HCT116 (cell line): ENCODE measurements around the gene VWF. TPM values are rescaled to one million over a fixed set of nuclear protein-coding genes. Genes with fewer than 3 reads are reported as not detected.
A peak's percentile ranks its signal among the peaks of the same experiment; 100 is the strongest.

Source experiments
- ATAC-seq: fragments of 200-7000 bp; cut with Tn5 transposase; 2 replicates; pipeline ENCODE4 v1.9.1; 2020; ENCODE audit warnings: mild to moderate bottlenecking, moderate library complexity
- BruUV-seq: library from RNA; stranded (reverse); fragments of 400-500 nt; replicated peaks from 2 replicates; lab custom pipeline; 2021; lab: Mats Ljungman, UMichigan
- CTCF ChIA-PET: fragments of 300-600 bp; sonication (Branson Sonifier 250); formaldehyde crosslinking; loops from one replicate; lab custom pipeline; 2021; ENCODE audit warnings: antibody characterized with exemption; lab: Charles Lee
- POLR2A ChIA-PET: fragments of 300-600, 350-600 bp; sonication (Branson Sonifier 250); formaldehyde crosslinking; loops from one replicate; lab custom pipeline; 2021; ENCODE audit warnings: antibody characterized with exemption; lab: Charles Lee
- RAD21 ChIA-PET, 2 experiments: fragments of 300-600 bp; sonication (Branson Sonifier 250); formaldehyde crosslinking; loops; one replicate each; lab custom pipeline; 2023; ENCODE audit warnings: low total read pairs in 2 of 2; ENCODE audit not compliant: uncharacterized antibody in 2 of 2, unreplicated experiment in 2 of 2, low non-redundant PET in 1 of 2; lab: Charles Lee
- DNase-seq: peaks from one replicate; pipeline ENCODE4 v3.0.0-alpha.2; 2010; ENCODE audit warnings: low read depth, low spot score
- H2AFZ ChIP-seq: fragments of 200-600 bp; shearing (Covaris generic), sonication (generic); 2 replicates; pipeline ENCODE4 v1.6.1; 2017; ENCODE audit warnings: low read depth, mixed run types, mixed read lengths, antibody characterized with exemption, low read length; ENCODE audit not compliant: poor library complexity, severe bottlenecking
- H3K27ac ChIP-seq: 2 replicates; pipeline ENCODE4 v1.5.1; 2012; ENCODE audit warnings: low read depth, low read length
- H3K27me3 ChIP-seq: fragments of 200-600 bp; sonication (generic); 2 replicates; pipeline ENCODE4 v1.6.1; 2016; ENCODE audit warnings: mixed run types, low read length, mixed read lengths; ENCODE audit not compliant: insufficient read depth
- H3K36me3 ChIP-seq, 2 experiments: fragments of 200-500 bp in 1 of 2; fragments of 200-600 bp in 1 of 2; sonication (Bioruptor generic) in 1 of 2; sonication (generic) in 1 of 2; 2 replicates each; pipeline versions ENCODE4 v1.5.1 to v1.6.1; 2014 to 2016; ENCODE audit warnings: low read length in 2 of 2, inconsistent platforms in 1 of 2, mixed read lengths in 1 of 2, mixed run types in 1 of 2; ENCODE audit not compliant: insufficient read depth in 2 of 2, control insufficient read depth in 1 of 2
- H3K4me1 ChIP-seq, 2 experiments: fragments of 200-600 bp in 1 of 2; sonication (generic) in 1 of 2; 2 replicates each; pipeline versions ENCODE4 v1.5.1 to v1.6.1; 2012 to 2017; ENCODE audit warnings: low read length in 2 of 2, inconsistent platforms in 1 of 2, mild to moderate bottlenecking in 1 of 2, mixed read lengths in 1 of 2, mixed run types in 1 of 2, moderate library complexity in 1 of 2; ENCODE audit not compliant: insufficient read depth in 2 of 2, control insufficient read depth in 1 of 2
- H3K4me2 ChIP-seq: fragments of 200-600 bp; sonication (generic); 2 replicates; pipeline ENCODE4 v1.6.1; 2017; ENCODE audit warnings: mixed run types, low read length, mixed read lengths
- H3K4me3 ChIP-seq, 2 experiments: fragments of 200-600 bp in 1 of 2; sonication (generic) in 1 of 2; replicated peaks in 1 of 2; 2 replicates each; pipeline ENCODE4 v1.5.1; 2011 to 2016; ENCODE audit warnings: low read length in 2 of 2, control low read depth in 1 of 2, low read depth in 1 of 2, mild to moderate bottlenecking in 1 of 2, mixed read lengths in 1 of 2, mixed run types in 1 of 2
- H3K79me2 ChIP-seq: fragments of 200-600 bp; sonication (generic); 2 replicates; pipeline ENCODE4 v1.6.1; 2017; ENCODE audit warnings: mild to moderate bottlenecking, mixed run types, low read length, moderate library complexity, mixed read lengths; ENCODE audit not compliant: insufficient read depth
- H3K9ac ChIP-seq: fragments of 200-600 bp; sonication (generic); 2 replicates; pipeline ENCODE4 v1.6.1; 2016; ENCODE audit warnings: low read length, mixed read lengths
- H3K9me2 ChIP-seq: fragments of 200-600 bp; sonication (generic), shearing (Covaris generic); 2 replicates; pipeline ENCODE4 v1.6.1; 2017; ENCODE audit warnings: mixed run types, mild to moderate bottlenecking, moderate library complexity; ENCODE audit not compliant: insufficient read depth
- H3K9me3 ChIP-seq, 2 experiments: fragments of 200-500 bp in 1 of 2; fragments of 200-600 bp in 1 of 2; sonication (Bioruptor generic) in 1 of 2; sonication (generic) in 1 of 2; 2 replicates each; pipeline ENCODE4 v1.6.1; 2014 to 2017; ENCODE audit warnings: low read length in 2 of 2, mixed read lengths in 2 of 2, inconsistent platforms in 1 of 2, low read depth in 1 of 2, mild to moderate bottlenecking in 1 of 2, mixed run types in 1 of 2, moderate library complexity in 1 of 2; ENCODE audit not compliant: control insufficient read depth in 1 of 2, insufficient read depth in 1 of 2
- H4K20me1 ChIP-seq: fragments of 200-600 bp; sonication (generic), shearing (Covaris generic); 2 replicates; pipeline ENCODE4 v1.6.1; 2017; ENCODE audit warnings: mixed run types, mild to moderate bottlenecking, moderate library complexity; ENCODE audit not compliant: insufficient read depth
- CBX3 ChIP-seq: IDR thresholded peaks from 2 replicates; pipeline ENCODE4 v1.6.1; 2012; ENCODE audit warnings: low read depth
- CEBPB ChIP-seq: IDR thresholded peaks from 2 replicates; pipeline ENCODE4 v1.6.1; 2012; ENCODE audit warnings: low read depth
- EGR1 ChIP-seq: IDR thresholded peaks from 2 replicates; pipeline ENCODE4 v1.6.1; 2012; ENCODE audit warnings: low read depth
- EZH2 ChIP-seq: fragments of 200-600 bp; sonication (generic); IDR thresholded peaks from 2 replicates; pipeline ENCODE4 v1.6.1; 2017; ENCODE audit warnings: antibody characterized with exemption, mixed run types
- EZH2phosphoT487 ChIP-seq: fragments of 200-600 bp; IDR thresholded peaks from 2 replicates; pipeline ENCODE4 v1.6.1; 2018; ENCODE audit warnings: antibody characterized with exemption, borderline replicate concordance
- FOSL1 ChIP-seq: IDR thresholded peaks from 2 replicates; pipeline ENCODE4 v1.6.1; 2012; ENCODE audit warnings: low read depth
- JUND ChIP-seq: IDR thresholded peaks from 2 replicates; pipeline ENCODE4 v1.6.1; 2012
- POLR2A ChIP-seq: IDR thresholded peaks from 2 replicates; pipeline ENCODE4 v1.7.0; 2011; ENCODE audit warnings: borderline replicate concordance; ENCODE audit not compliant: insufficient read depth, insufficient read length; ENCODE audit errors: extremely low read depth
- POLR2AphosphoS5 ChIP-seq: IDR thresholded peaks from 2 replicates; pipeline ENCODE4 v1.6.1; 2011; ENCODE audit warnings: mild to moderate bottlenecking, low read depth, low read length, moderate library complexity
- RAD21 ChIP-seq: IDR thresholded peaks from 2 replicates; pipeline ENCODE4 v1.6.1; 2012; ENCODE audit warnings: low read depth, mild to moderate bottlenecking
- SIN3A ChIP-seq: IDR thresholded peaks from 2 replicates; pipeline ENCODE4 v1.6.1; 2012; ENCODE audit warnings: low read depth
- SP1 ChIP-seq: IDR thresholded peaks from 2 replicates; pipeline ENCODE4 v1.6.1; 2012; ENCODE audit warnings: low read depth
- SRF ChIP-seq: IDR thresholded peaks from 2 replicates; pipeline ENCODE4 v1.6.1; 2012; ENCODE audit warnings: low read depth
- TCF7L2 ChIP-seq: IDR thresholded peaks from 2 replicates; pipeline ENCODE4 v1.7.0; 2011; ENCODE audit warnings: borderline replicate concordance, inconsistent platforms; ENCODE audit not compliant: insufficient read depth, insufficient read length; ENCODE audit errors: extremely low read depth
- YY1 ChIP-seq: IDR thresholded peaks from 2 replicates; pipeline ENCODE4 v1.6.1; 2011; ENCODE audit warnings: low read length, low read depth, moderate library complexity, mild to moderate bottlenecking; ENCODE audit not compliant: insufficient replicate concordance; ENCODE audit errors: extremely low read depth
- ZFX ChIP-seq: fragments of 450-650 bp; IDR thresholded peaks from 2 replicates; pipeline ENCODE4 v1.6.1; 2017
- ZNF274 ChIP-seq: fragments of 200-500 bp; sonication (Bioruptor generic); IDR thresholded peaks from 2 replicates; pipeline ENCODE4 v1.6.1; 2014; ENCODE audit warnings: mild to moderate bottlenecking, low read depth, low read length, inconsistent platforms
- intact Hi-C: fragments of 100-400 bp; cut with micrococcal nuclease; formaldehyde crosslinking; loops from 2 replicates; pipeline ENCODE4 v1.10.0; 2022
- total RNA-seq: library from RNA; stranded (reverse); gene quantifications from one replicate; pipeline ENCODE4 v1.2.1, GENCODE V29; 2021; ENCODE audit not compliant: unreplicated experiment
- TF ChIP-seq, protein P1 (sequence below): IDR thresholded peaks from 2 replicates; pipeline ENCODE4 v1.6.1; 2012
- TF ChIP-seq, protein P2 (sequence below): IDR thresholded peaks from 2 replicates; pipeline ENCODE4 v1.6.1; 2012; ENCODE audit warnings: low read depth

VWF gene
- total RNA-seq, 1 experiment from 2014 or later: 0.57 TPM

DNA sequence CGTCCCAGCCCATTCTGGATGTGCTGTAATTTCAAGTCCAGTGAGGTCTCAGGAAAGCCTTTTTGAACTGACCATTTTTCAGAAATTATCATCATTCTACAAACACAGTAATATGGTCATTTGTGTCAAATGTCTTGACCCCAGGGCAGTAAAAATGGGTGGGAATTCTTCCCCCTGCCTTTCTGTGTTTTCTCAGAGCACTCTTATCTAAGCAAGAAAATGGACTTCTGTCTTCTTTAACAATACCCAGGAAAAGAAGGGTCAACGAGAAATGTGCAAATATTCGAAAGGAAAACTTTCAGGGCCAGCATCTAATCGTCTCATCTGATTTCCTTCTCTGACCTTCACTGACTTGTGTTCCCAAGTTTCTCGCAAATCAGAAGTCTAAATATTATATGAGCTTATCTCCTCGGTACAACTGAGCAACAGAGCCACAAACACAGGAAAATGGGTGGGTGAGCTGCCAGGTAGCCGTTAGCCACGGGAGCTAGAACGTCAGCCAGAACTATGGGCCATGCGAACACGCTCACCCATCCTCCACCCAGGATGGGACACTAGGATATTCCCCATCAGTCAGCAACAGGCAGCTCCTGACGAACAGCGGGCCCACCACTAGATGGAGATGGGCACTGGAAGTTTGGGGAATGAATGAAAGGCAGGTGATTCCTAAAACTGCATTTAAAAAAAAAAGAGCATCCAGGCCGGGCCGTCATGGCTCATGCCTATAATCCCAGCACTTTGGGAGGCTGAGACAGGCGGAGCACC, 57.1 kb downstream of the VWF start (continued):
- TF ChIP-seq EZH2phosphoT487 (no peak), CEBPB (no peak), YY1 (peak; percentile 19), JUND (no peak), TCF7L2 (no peak), FOSL1 (no peak), SP1 (no peak)
- TF ChIP-seq, protein P1, sequence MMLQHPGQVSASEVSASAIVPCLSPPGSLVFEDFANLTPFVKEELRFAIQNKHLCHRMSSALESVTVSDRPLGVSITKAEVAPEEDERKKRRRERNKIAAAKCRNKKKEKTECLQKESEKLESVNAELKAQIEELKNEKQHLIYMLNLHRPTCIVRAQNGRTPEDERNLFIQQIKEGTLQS: no peak

DNA sequence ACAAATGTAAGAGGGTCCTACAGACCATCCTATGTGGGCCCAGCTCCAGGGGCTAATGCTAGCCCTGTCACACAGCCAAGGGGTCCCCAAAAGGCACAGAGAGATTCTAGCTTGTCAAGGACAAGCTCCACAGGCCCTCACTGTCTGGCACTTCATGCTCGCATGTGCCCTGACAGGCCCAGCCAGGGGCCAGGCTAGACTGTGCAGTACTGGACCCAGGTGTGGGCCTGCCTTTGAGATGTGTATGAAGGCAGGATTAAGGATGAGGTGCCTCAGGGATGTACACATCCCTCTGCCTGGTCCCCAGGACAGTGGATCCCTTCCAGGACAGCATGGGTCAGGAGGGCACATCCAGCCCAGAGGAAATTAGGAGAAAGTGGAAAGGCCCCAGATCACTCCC, 57.8 kb downstream of the VWF start:
- ChIA-PET POLR2A (interaction anchor here (1.3 to 1.8 kb wide), 2 partner anchors 211 to 213 kb away, joined by 3 to 9 read pairs; no protein-coding TSS in a partner anchor), RAD21 (no interaction called here), CTCF (interaction anchor here (1.1 to 5.4 kb wide), 3 partner anchors 25 to 260 kb away, joined by 3 to 62 read pairs (median 3); no protein-coding TSS in a partner anchor)
- H3K4me1 ChIP-seq: peaks cover 8 to 43% of the 10 kb centered on the region in 2 experiments; a peak in 3 of 4 replicates
- no peak overlapping the region for H2AFZ ChIP-seq
- no peak for TF ChIP-seq FOSL1
- TF ChIP-seq ZNF274: no peak
- no peak for TF ChIP-seq JUND
- TF ChIP-seq YY1: no peak
- no peak for TF ChIP-seq SRF
- no peak for TF ChIP-seq POLR2AphosphoS5
- TF ChIP-seq, protein P1: no peak
- no peak for TF ChIP-seq CBX3
- no peak for TF ChIP-seq POLR2A
- TF ChIP-seq, protein P2, sequence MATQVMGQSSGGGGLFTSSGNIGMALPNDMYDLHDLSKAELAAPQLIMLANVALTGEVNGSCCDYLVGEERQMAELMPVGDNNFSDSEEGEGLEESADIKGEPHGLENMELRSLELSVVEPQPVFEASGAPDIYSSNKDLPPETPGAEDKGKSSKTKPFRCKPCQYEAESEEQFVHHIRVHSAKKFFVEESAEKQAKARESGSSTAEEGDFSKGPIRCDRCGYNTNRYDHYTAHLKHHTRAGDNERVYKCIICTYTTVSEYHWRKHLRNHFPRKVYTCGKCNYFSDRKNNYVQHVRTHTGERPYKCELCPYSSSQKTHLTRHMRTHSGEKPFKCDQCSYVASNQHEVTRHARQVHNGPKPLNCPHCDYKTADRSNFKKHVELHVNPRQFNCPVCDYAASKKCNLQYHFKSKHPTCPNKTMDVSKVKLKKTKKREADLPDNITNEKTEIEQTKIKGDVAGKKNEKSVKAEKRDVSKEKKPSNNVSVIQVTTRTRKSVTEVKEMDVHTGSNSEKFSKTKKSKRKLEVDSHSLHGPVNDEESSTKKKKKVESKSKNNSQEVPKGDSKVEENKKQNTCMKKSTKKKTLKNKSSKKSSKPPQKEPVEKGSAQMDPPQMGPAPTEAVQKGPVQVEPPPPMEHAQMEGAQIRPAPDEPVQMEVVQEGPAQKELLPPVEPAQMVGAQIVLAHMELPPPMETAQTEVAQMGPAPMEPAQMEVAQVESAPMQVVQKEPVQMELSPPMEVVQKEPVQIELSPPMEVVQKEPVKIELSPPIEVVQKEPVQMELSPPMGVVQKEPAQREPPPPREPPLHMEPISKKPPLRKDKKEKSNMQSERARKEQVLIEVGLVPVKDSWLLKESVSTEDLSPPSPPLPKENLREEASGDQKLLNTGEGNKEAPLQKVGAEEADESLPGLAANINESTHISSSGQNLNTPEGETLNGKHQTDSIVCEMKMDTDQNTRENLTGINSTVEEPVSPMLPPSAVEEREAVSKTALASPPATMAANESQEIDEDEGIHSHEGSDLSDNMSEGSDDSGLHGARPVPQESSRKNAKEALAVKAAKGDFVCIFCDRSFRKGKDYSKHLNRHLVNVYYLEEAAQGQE: no peak
- TF ChIP-seq RAD21: no peak
- no peak for TF ChIP-seq SIN3A
- TF ChIP-seq EZH2: no peak
- TF ChIP-seq SP1: no peak
- no peak for TF ChIP-seq EGR1
- TF ChIP-seq ZFX: no peak
- no peak for TF ChIP-seq CEBPB
- TF ChIP-seq TCF7L2: no peak
- H3K79me2 ChIP-seq: no peaks in the 10 kb centered on the region
- intact Hi-C loops: loop anchor here (1.0 kb wide), 2 partner anchors 129 to 219 kb away; no protein-coding TSS in a partner anchor
- H3K27ac ChIP-seq: no peak overlapping the region
- no peaks in the 10 kb centered on the region for H3K9me2 ChIP-seq
- no peaks in the 10 kb centered on the region for H3K27me3 ChIP-seq
- H4K20me1 ChIP-seq: no peaks in the 10 kb centered on the region
- no peak overlapping the region for H3K4me3 ChIP-seq
- DNase-seq: no peak
- no TSS peak for BruUV-seq
- no peaks in the 10 kb centered on the region for H3K36me3 ChIP-seq
- no peak overlapping the region for H3K9ac ChIP-seq
- H3K4me2 ChIP-seq: no peak overlapping the region
- no peak for ATAC-seq
- H3K9me3 ChIP-seq: no peaks in the 10 kb centered on the region
